Measurements from ENCODE around the gene MICU1.
"Not testable (repeated sequence)": the region's sequence is repeated elsewhere in the genome, so short reads cannot be mapped to it uniquely, and the experiment has no call there.

Gene MICU1

GRCh38 chr10:72466018-72466417 is 159.9 kb downstream of the MICU1 start:
- no peak overlapping the region for H3K4me3 ChIP-seq
- H3K27ac ChIP-seq: no peak overlapping the region

- H3K27ac ChIP-seq: no peak overlapping the region
- H3K4me3 ChIP-seq: no peak overlapping the region
These were observed 161.4 kb downstream of the MICU1 start for GRCh38 chr10:72464438-72464837.

- Histone ChIP-seq H3K27ac (no peak overlapping the region), H3K4me3 (no peak overlapping the region)
These were observed 163.6 kb downstream of the MICU1 start for GRCh38 chr10:72462261-72462660.

GRCh38 chr10:72461085-72461484 is 164.8 kb downstream of the MICU1 start:
- no peak overlapping the region for H3K4me3 ChIP-seq
- H3K27ac ChIP-seq: no peak overlapping the region

GRCh38 chr10:72460284-72460876 is 165.5 kb downstream of the MICU1 start:
- no peak overlapping the region for H3K4me3 ChIP-seq

GRCh38 chr10:72459301-72459700 is 166.6 kb downstream of the MICU1 start:
- H3K4me3 ChIP-seq: no peak overlapping the region
- H3K27ac ChIP-seq: no peak overlapping the region

More at GRCh38 chr10:72460284-72460876, 165.5 kb downstream of the MICU1 start:
- no peak overlapping the region for H3K27ac ChIP-seq

- Histone ChIP-seq H3K27ac (no peak overlapping the region), H3K4me3 (no peak overlapping the region)
These were observed 169.8 kb downstream of the MICU1 start for GRCh38 chr10:72455889-72456595.

GRCh38 chr10:72449941-72450441 is 175.9 kb downstream of the MICU1 start:
- Histone ChIP-seq H3K4me3 (no peak overlapping the region), H3K27ac (no peak overlapping the region)

GRCh38 chr10:72445851-72446250 is 180.0 kb downstream of the MICU1 start:
- H3K4me3 ChIP-seq: no peak overlapping the region
- no peak overlapping the region for H3K27ac ChIP-seq

- H3K4me3 ChIP-seq, H3K27ac ChIP-seq: not testable (repeated sequence)
These were observed 182.9 kb downstream of the MICU1 start for GRCh38 chr10:72442969-72443368.

- Histone ChIP-seq H3K4me3 (no peak overlapping the region), H3K27ac (no peak overlapping the region)
These were observed 190.3 kb downstream of the MICU1 start for GRCh38 chr10:72435570-72435969.

- not testable (repeated sequence) for H3K27ac ChIP-seq, H3K4me3 ChIP-seq
These were observed 194.9 kb downstream of the MICU1 start for GRCh38 chr10:72430936-72431335.

- no peak overlapping the region for H3K4me3 ChIP-seq
These were observed 195.9 kb downstream of the MICU1 start for GRCh38 chr10:72429931-72430330.

GRCh38 chr10:72426986-72427385 is 198.9 kb downstream of the MICU1 start:
- no peak overlapping the region for H3K4me3 ChIP-seq
- no peak overlapping the region for H3K27ac ChIP-seq

More at GRCh38 chr10:72429931-72430330, 195.9 kb downstream of the MICU1 start:
- H3K27ac ChIP-seq: no peak overlapping the region

- H3K4me3 ChIP-seq: no peak overlapping the region
- H3K27ac ChIP-seq: no peak overlapping the region
These were observed 200.7 kb downstream of the MICU1 start for GRCh38 chr10:72425133-72425532.

GRCh38 chr10:72424561-72424960 is 201.3 kb downstream of the MICU1 start:
- Histone ChIP-seq H3K27ac (no peak overlapping the region), H3K4me3 (no peak overlapping the region)

GRCh38 chr10:72423426-72423825 is 202.5 kb downstream of the MICU1 start:
- no peak overlapping the region for H3K4me3 ChIP-seq
- H3K27ac ChIP-seq: no peak overlapping the region

- H3K4me3 ChIP-seq: no peak overlapping the region
- H3K27ac ChIP-seq: no peak overlapping the region
These were observed 203.9 kb downstream of the MICU1 start for GRCh38 chr10:72421885-72422540.

GRCh38 chr10:72419241-72419640 is 206.6 kb downstream of the MICU1 start:
- Histone ChIP-seq H3K27ac (no peak overlapping the region), H3K4me3 (no peak overlapping the region)

- no peak overlapping the region for H3K27ac ChIP-seq
These were observed 207.2 kb downstream of the MICU1 start for GRCh38 chr10:72418679-72419078.

GRCh38 chr10:72417971-72418370 is 207.9 kb downstream of the MICU1 start:
- no peak overlapping the region for H3K4me3 ChIP-seq
- no peak overlapping the region for H3K27ac ChIP-seq

More at GRCh38 chr10:72418679-72419078, 207.2 kb downstream of the MICU1 start:
- H3K4me3 ChIP-seq: no peak overlapping the region

Data from skin epidermis (tissue), 12 donors.